Breast epithelium (tissue), 3 donors: ENCODE results near the gene ZNF33B.

ENCODE experiments used
- POLR2A ChIP-seq: fragments of 450-650 bp; IDR thresholded peaks from one replicate; pipeline ENCODE4 v1.6.1; 2016; ENCODE audit warnings: antibody characterized with exemption, mild to moderate bottlenecking, moderate library complexity
- POLR2AphosphoS5 ChIP-seq, 3 donors: sonication (generic); formaldehyde crosslinking; IDR thresholded peaks; one replicate each; pipeline ENCODE4 v1.6.1; 2017; ENCODE audit warnings: antibody characterized with exemption in 3 of 3
- TF ChIP-seq, protein P1 (sequence below), 3 donors: fragments of 450-650 bp; IDR thresholded peaks; one replicate each; pipeline ENCODE4 v1.5.1; 2016 to 2017; ENCODE audit warnings: antibody characterized with exemption in 3 of 3, mild to moderate bottlenecking in 3 of 3, moderate library complexity in 3 of 3

DNA sequence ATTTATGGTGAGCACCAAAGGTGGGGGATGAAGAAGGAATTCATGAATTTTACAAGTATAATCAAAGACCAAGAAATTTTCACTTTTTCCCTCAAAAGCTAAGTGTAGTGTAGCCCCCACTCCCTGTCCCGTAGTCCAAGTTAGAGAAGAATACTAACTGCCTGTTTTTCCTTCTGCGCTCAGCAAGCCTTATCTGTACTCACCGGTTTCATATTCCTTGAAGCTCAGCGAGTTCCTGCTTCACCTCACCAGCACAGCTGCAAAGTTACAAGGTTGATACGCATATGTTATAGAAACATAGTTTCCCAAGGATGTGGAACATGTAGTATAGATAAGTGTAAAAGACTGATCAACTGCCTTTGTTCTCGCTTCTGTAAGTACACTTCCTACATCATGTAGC, 16.0 kb upstream of the ZNF33B start:
- TF ChIP-seq, protein P1, sequence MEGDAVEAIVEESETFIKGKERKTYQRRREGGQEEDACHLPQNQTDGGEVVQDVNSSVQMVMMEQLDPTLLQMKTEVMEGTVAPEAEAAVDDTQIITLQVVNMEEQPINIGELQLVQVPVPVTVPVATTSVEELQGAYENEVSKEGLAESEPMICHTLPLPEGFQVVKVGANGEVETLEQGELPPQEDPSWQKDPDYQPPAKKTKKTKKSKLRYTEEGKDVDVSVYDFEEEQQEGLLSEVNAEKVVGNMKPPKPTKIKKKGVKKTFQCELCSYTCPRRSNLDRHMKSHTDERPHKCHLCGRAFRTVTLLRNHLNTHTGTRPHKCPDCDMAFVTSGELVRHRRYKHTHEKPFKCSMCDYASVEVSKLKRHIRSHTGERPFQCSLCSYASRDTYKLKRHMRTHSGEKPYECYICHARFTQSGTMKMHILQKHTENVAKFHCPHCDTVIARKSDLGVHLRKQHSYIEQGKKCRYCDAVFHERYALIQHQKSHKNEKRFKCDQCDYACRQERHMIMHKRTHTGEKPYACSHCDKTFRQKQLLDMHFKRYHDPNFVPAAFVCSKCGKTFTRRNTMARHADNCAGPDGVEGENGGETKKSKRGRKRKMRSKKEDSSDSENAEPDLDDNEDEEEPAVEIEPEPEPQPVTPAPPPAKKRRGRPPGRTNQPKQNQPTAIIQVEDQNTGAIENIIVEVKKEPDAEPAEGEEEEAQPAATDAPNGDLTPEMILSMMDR (IDR thresholded peaks at IDR 0.05), result no peak
- no peak for TF ChIP-seq POLR2A
- TF ChIP-seq POLR2AphosphoS5 (IDR thresholded peaks at IDR 0.05), result no peak
